NCI-H2227 treated with DMSO at 0.1 percent for 48 hours (cell line): Measurements from ENCODE around the gene PDK4.
"Not testable (repeated sequence)": the region's sequence is repeated elsewhere in the genome, so short reads cannot be mapped to it uniquely, and the experiment has no call there.

Source experiments
- DNase-seq: peaks from one replicate; lab custom pipeline; 2025; lab: John Stamatoyannopoulos, UW

PDK4 gene

GRCh38 chr7:95604811-95605210, 8.5 kb upstream of the PDK4 start:
- not testable (repeated sequence) for DNase-seq

GRCh38 chr7:95604397-95604796, 8.1 kb upstream of the PDK4 start:
- not testable (repeated sequence) for DNase-seq

- DNase-seq = no peak
These were observed 6.1 kb upstream of the PDK4 start for GRCh38 chr7:95602421-95602820.

GRCh38 chr7:95601316-95601715, 5.0 kb upstream of the PDK4 start:
- no peak for DNase-seq

- DNase-seq = no peak
These were observed 2.8 kb upstream of the PDK4 start for GRCh38 chr7:95599069-95599468.

GRCh38 chr7:95598511-95598910, 2.2 kb upstream of the PDK4 start:
- no peak for DNase-seq

GRCh38 chr7:95595746-95596197, 544 bp downstream of the PDK4 start:
- DNase-seq = no peak

- no peak for DNase-seq
These were observed 2.1 kb downstream of the PDK4 start for GRCh38 chr7:95594185-95594584.

GRCh38 chr7:95593343-95593742, 3.0 kb downstream of the PDK4 start:
- no peak for DNase-seq

GRCh38 chr7:95592570-95592969, 3.7 kb downstream of the PDK4 start:
- DNase-seq = no peak

- DNase-seq = no peak
These were observed 5.7 kb downstream of the PDK4 start for GRCh38 chr7:95590387-95591248.

GRCh38 chr7:95589766-95590165, 6.5 kb downstream of the PDK4 start:
- no peak for DNase-seq

GRCh38 chr7:95589031-95589430, 7.3 kb downstream of the PDK4 start:
- DNase-seq = no peak

GRCh38 chr7:95586951-95587301, 9.4 kb downstream of the PDK4 start:
- DNase-seq = no peak

- DNase-seq = no peak
These were observed 10.9 kb downstream of the PDK4 start for GRCh38 chr7:95585426-95585789.

- no peak for DNase-seq
These were observed 11.4 kb downstream of the PDK4 start for GRCh38 chr7:95584769-95585425.

- DNase-seq = no peak
These were observed 12.3 kb downstream of the PDK4 start for GRCh38 chr7:95583834-95584621.

- no peak for DNase-seq
These were observed 13.6 kb downstream of the PDK4 start for GRCh38 chr7:95582578-95583293.

GRCh38 chr7:95581467-95581866, 14.8 kb downstream of the PDK4 start:
- DNase-seq = no peak

GRCh38 chr7:95579318-95579717, 17.0 kb downstream of the PDK4 start:
- DNase-seq = no peak

- peak; percentile 91 for DNase-seq
These were observed 17.9 kb downstream of the PDK4 start for GRCh38 chr7:95578299-95578855.

- no peak for DNase-seq
These were observed 19.2 kb downstream of the PDK4 start for GRCh38 chr7:95577137-95577536.
